HG02870 (cell line): ENCODE measurements around the gene SNX9.
"Not testable (repeated sequence)": the region's sequence is repeated elsewhere in the genome, so short reads cannot be mapped to it uniquely, and the experiment has no call there.

Experiments
- ATAC-seq: cut with Tn5 transposase; IDR thresholded peaks from one replicate; pipeline ENCODE4 v1.9.1; 2021; ENCODE audit warnings: mild to moderate bottlenecking, moderate library complexity; ENCODE audit not compliant: unreplicated experiment

SNX9 gene

DNA sequence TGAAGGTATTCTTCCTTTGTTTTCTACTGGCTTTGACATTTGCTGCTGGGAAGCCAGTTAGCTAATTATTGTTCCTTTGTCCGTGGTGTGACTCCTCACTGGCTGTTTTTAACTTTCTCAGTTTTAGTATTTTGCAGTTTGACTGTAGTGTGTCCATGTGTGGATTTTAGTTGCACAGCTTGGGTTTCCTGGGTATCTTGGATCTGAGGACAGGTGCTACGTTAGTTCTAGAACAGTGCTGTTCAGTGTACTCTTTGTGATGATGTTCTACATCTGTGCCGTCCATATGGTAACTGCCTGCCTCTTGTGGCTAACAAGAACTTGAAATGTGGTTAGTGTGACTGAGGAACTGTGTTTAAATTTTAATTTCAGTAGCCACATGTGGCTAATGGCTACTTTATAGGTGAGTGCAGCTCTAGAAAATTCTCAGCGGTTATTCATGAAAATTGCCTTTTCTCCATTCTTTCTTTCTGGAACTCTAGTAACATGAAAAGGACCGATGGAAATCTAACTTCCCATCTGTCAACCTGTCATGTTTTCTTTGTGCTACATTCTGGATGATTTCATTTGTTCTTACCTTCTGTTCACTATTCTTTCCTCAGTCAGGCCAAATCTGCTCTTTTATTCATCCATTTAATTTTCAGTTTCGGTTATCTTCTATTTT lies 7.4 kb downstream of the SNX9 start:
- ATAC-seq, result peak; percentile 98

DNA sequence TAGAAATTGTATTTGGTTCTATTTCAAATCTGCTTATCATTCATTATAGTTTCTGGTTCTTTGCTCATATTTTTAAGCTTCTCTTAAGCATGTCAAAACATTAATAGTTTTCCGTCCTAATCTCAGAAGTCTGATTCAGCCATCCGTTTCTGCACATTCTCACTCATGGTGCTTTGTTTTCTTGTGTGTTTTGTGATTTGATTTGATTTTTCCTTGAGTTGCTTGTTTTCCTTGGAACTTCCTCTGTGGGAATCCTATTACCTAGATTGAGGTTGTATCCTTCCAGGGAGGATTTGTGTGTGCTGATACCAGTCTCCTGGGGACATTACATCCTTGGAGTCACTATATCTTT lies 7.9 kb downstream of the SNX9 start:
- no peak for ATAC-seq

DNA sequence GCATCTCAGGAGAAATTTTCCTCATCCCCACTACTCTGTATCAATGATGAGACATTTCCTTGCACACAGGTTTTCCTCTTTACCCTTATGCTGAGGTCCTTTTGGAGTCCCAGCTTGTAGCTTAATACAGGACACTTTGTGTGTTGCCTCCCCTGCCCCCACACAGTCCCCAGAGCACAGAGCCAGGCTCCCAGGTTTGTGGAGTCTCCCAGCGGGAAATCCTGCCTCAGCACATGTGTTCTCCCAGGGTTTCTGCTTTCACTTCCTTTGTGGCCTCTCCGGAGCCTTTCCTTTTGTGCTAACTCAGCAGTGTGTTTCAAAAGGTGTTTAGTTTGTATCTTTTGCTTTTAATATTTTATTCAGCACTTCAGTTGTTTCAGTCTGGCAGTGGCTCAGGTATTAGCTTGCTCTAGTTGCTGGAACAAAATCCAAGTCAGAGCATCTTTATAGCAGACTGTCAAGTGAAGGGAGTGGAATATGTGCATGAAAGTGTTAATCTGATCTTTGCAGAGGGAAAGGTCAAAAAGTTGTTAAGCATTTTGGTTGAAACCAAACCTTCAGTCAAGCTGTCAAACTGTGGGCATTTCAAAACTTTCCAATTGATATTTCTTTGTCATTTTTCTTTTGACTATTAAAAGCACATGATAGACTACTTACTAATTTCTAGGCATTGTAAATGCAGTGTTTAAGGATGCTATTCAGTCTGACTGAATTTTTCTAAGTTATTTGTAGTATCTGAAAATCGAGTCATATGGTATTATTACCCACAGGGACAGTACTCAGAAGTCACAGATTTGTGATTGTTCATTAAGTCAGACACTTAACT lies 8.6 kb downstream of the SNX9 start:
- no peak for ATAC-seq

DNA sequence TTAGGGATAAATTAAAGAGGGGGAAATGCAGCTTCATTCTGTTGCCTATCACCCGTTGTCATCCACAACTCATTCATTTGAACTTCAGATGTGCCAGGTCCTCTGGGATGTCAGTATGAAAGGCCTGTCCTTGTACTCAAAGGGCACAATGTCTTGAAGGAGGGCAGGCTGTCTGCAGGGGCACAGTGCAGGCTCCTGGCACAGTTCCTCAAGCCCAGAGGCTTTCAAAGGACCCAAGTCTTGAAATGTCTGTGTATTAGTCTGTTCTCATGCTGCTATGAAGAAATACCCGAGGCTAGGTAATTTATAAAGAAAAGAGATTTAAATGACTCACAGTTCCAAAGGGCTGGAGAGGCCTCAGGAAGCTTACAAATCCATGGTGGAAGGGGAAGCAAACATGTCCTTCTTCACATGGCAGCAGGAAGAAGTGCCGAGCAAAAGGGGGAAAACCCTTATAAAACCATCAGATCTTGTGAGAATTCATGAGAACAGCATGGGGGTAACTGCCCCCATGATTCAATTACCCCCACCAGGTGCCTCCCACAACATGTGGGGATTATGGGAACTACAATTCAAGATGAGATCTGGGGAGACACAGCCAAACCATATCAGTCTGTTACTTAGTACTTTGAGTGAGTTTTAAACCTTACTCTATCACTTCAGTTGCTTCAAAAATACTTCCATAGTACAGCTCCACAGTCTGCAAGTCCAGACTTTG lies 9.4 kb downstream of the SNX9 start:
- ATAC-seq, result no peak

DNA sequence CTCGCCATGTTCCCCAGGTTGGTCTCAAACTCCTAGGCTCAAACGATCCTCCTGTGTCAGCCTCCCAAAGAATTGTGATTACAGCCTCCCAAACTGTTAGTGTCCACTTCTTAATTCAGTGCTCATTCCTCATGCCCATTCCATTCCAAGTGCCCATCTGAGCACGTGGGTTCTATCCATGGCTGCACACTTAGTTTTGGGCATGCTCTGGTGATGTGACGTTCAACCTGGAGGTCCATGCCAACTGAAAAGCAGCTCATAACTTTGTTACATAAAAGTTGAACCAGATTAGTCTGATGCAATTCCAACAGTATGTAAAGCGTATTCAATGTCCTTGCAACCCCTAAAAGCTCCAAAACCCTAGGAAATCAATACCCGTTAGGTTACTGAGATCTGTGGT lies 11.5 kb downstream of the SNX9 start:
- ATAC-seq, result no peak

- no peak for ATAC-seq
These were observed 15.8 kb downstream of the SNX9 start for GRCh38 chr6:157838718-157839430.

DNA sequence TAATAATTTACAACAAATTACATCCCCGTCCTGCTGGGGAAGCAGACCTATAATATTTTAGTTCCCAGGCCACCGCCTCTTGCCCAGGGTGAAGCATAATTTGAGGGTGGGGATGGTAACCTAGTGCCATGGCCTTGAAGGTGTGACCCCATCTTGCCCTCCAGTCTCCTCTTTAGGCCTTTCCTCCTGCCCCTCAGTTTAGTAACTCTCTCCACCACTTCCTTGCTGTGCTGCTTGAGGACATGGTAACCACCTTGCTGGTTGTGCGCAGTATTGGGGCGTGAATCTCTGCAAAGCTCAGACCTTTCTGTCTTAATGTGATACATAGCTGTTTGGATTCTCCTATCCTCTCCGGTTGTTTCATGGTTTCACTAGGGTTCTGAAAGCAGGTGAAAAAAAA lies 16.6 kb downstream of the SNX9 start:
- ATAC-seq, result no peak

- ATAC-seq, result no peak
These were observed 17.2 kb downstream of the SNX9 start for GRCh38 chr6:157840261-157840660.

GRCh38 chr6:157840776-157841175 lies 17.7 kb downstream of the SNX9 start:
- ATAC-seq, result no peak

DNA sequence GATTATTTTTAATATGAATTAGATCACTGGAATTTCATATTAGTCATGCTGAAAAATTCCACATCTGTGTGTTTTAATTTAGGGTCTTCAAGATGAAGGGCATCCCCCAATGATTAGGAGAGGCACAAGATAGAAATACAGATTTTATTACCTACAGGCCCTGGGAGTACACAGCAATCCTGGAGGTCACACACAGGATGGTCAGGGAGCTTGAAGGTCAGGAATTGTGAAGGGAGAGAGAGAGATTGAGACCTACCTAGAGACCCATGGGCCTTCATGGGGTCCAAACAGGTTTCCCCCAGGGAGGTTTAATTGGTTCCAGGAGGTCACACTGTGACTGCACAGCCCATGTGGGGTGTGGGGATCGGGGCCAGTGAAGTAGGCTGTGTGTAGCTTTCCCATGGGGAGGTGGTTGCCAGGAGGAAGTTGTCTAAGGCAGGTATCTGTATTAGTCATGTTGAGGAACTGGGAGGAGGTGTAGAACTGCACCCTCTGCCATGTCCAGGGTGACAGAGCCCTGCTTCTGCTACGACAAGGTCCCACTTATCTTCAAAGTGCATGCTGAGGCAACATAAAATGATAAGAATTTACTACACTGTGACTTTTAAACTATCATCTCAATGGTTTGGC lies 18.3 kb downstream of the SNX9 start:
- ATAC-seq, result peak; percentile 72

GRCh38 chr6:157842212-157842611 lies 19.2 kb downstream of the SNX9 start:
- no peak for ATAC-seq

GRCh38 chr6:157844196-157844595 lies 21.1 kb downstream of the SNX9 start:
- not testable (repeated sequence) for ATAC-seq

GRCh38 chr6:157845493-157846259 lies 22.6 kb downstream of the SNX9 start:
- ATAC-seq, result no peak

DNA sequence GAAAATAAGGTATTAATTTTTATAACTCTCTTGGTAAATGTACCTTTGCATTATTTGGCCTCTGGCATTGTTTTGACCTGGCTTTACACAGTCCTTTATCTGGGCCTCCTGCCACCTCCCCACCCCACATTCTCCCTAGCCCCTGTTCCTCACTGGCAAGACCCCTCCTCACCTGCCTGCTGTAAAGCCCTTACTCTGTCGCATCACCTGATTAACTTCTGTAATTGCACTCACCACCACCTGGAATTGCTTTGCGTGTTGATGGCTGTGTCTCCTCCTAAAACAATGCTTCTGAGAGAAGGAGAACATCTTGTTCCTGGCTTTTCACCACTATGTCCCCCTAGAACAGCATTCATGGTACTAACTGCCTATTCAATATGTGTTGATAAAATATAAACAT lies 24.8 kb downstream of the SNX9 start:
- ATAC-seq, result no peak

DNA sequence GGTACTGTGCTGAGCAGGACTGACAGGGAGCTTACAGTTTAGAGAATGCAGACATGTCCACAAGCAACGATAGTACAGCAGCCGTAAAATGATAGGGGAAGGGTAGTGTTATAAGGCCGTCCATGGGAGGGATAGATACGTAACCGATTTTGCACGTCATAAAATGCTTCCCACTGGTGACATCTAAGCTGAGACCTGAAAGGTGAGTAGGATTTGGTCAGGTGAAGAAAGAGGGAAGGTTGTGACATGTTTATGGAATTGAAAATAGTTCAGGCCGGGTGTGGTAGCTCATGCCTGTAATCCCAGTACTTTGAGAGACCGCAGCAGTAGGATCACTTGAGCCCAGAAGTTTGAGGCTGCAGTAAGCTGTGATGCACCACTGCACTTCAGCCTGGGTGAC lies 25.6 kb downstream of the SNX9 start:
- no peak for ATAC-seq

DNA sequence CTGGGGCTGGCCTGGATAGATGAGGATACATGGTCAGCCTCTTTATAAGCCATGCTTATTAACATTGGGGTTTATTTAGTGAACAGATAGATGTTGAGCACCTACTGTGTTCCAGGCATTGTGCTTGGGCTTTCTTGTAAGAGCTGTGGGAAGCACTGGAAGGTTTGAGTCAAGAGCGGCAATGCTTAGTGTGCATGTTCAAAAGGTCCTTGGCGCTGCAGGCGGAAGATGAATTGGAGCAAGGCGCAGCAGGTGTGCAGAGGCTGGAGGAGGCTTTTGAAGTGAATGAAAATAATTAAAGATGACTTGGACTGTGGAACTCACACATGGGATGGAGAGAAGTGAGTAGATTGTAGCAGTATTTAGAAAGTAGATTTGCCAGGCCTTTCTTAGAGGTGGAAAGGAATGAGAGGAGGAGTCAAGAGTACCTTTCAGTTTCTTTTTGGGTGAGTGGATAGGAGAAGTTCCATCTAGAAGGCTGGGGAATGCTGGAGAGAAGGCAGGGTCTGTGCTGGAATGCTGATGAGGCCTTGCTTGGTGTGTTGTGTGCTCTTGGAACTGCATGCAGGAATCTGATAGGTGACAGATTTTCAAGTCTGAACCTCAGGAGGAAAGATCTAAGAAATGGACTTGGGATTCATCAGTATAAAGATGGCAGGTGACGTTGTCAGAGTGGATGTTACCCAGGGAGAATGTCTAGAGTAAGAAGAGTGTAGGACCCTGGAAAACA lies 26.4 kb downstream of the SNX9 start:
- ATAC-seq, result no peak

- ATAC-seq, result no peak
These were observed 27.0 kb downstream of the SNX9 start for GRCh38 chr6:157850030-157850429.

DNA sequence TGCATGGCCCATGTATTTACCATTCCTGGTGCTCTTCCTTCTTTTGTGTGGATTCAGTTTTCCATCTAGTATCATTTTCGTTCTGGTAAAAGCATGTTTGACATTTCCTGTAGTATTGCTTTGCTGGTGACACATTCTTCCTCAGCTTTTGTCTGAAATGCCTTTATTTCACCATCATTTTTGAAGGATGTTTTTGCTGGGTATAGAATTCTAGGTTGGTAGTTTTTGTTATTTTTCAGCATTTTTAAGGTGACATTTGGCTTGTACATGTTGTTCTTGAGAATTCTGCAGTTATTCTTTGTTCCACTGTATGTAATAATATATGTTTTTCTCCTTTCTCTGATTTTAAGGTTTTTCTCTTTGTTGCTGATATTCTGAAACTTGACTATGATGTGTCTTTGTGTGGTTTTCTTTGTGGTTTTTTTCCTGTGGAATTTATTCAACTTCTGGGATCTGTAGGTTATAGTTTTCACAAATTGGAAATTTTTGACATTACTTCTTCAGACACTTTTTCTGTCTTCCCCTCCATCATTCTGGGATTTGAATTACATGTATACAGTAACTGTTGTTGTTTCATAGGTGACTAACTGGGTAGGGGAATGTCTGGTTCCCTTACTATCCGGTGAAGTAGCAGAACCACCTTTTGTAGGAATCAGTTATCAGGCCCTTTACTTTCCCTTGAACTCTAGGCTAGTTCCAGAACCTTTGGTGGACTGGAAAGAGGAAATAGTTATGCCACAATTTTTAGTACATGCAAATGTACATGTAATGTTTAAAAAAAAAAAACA lies 30.2 kb downstream of the SNX9 start:
- no peak for ATAC-seq
